ENCODE results near the gene PCP2. TPM values are rescaled to one million over a fixed set of nuclear protein-coding genes. Genes with fewer than 3 reads are reported as not detected.

Gene PCP2
- total RNA-seq, 1 donor from 2014 or later = not detected

GRCh38 chr19:7603919-7604318, 29.6 kb downstream of the PCP2 start:
- Mint-ChIP-seq H3K4me1 (ENCODE audit: low read depth) (no peaks in the 10 kb centered on the region), H3K9me3 (ENCODE audit: low read depth) (no peaks in the 10 kb centered on the region), H3K36me3 (ENCODE audit: low read depth) (no peaks in the 10 kb centered on the region), H3K27ac (ENCODE audit: unreplicated experiment) (no peak overlapping the region), H3K27me3 (ENCODE audit: low read depth) (peaks cover 14% of the 10 kb centered on the region), H3K4me3 (ENCODE audit: unreplicated experiment) (no peak overlapping the region)
- TF ChIP-seq CTCF (IDR thresholded peaks at IDR 0.05) = no peak
- no peak for DNase-seq (ENCODE audit: low spot score)

DNA sequence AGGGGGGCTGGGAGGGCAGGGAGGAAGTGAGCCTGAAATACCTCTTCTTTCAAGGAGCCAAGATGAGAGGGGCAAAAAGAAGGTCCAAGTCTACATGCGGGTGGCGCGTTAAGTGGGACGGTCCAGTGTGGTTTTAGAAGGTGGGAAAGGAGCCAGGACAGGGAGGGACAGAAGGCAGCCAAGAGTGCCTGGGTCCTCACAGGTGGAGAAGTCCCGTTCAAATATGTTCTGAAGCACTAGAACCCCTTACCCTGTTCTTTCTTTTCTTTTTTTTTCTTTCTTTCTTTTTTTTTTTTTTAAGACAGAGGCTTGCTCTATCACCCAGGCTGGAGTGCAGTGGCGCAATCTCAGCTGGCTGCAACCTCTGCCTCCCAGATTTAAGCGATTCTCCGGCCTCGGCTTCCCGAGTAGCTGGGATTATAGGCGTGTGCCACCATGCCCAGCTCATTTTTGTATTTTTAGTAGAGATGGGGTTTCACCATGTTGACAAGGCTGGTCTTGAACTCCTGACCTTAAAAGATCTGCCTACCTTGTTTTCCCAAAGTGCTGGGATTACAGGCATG, 30.5 kb downstream of the PCP2 start:
- no peaks in the 10 kb centered on the region for H3K9me3 Mint-ChIP-seq (ENCODE audit: low read depth)
- H3K27me3 Mint-ChIP-seq (ENCODE audit: low read depth) = peaks cover 18% of the 10 kb centered on the region
- H3K4me3 Mint-ChIP-seq (ENCODE audit: unreplicated experiment) = no peak overlapping the region
- H3K27ac Mint-ChIP-seq (ENCODE audit: unreplicated experiment) = no peak overlapping the region
- no peak for TF ChIP-seq CTCF (IDR thresholded peaks at IDR 0.05)
- no peaks in the 10 kb centered on the region for H3K4me1 Mint-ChIP-seq (ENCODE audit: low read depth)
- DNase-seq (ENCODE audit: low spot score) = no peak
- no peaks in the 10 kb centered on the region for H3K36me3 Mint-ChIP-seq (ENCODE audit: low read depth)

- Mint-ChIP-seq H3K36me3 (ENCODE audit: low read depth) (no peaks in the 10 kb centered on the region), H3K4me1 (ENCODE audit: low read depth) (no peaks in the 10 kb centered on the region)
- no peak for DNase-seq (ENCODE audit: low spot score)
Measured at GRCh38 chr19:7602240-7602934, 31.1 kb downstream of the PCP2 start.

DNA sequence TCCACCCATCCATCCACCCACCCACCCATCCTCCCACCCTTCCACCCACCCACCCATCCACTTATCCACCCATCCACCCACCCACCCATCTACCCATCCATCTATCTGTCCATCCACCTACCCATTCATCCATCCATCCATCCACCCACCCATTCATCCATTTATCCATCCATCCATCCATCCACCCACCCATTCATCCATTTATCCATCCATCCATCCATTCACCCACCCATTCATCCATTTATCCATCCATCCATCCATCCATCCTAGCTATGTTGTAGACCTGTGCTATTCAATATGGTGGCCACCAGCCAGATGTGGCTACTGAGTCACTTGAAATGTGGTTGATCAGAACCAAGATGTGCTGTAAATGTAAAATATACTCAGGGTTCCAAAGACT, 32.8 kb downstream of the PCP2 start:
- H3K27me3 Mint-ChIP-seq (ENCODE audit: low read depth) = peaks cover 27% of the 10 kb centered on the region
- no peaks in the 10 kb centered on the region for H3K4me1 Mint-ChIP-seq (ENCODE audit: low read depth)
- TF ChIP-seq CTCF (IDR thresholded peaks at IDR 0.05) = no peak
- no peak overlapping the region for H3K27ac Mint-ChIP-seq (ENCODE audit: unreplicated experiment)
- no peaks in the 10 kb centered on the region for H3K36me3 Mint-ChIP-seq (ENCODE audit: low read depth)
- H3K4me3 Mint-ChIP-seq (ENCODE audit: unreplicated experiment) = no peak overlapping the region
- DNase-seq (ENCODE audit: low spot score) = no peak
- no peaks in the 10 kb centered on the region for H3K9me3 Mint-ChIP-seq (ENCODE audit: low read depth)

More at GRCh38 chr19:7602240-7602934, 31.1 kb downstream of the PCP2 start:
- Mint-ChIP-seq H3K9me3 (ENCODE audit: low read depth) (no peaks in the 10 kb centered on the region), H3K27ac (ENCODE audit: unreplicated experiment) (no peak overlapping the region), H3K4me3 (ENCODE audit: unreplicated experiment) (no peak overlapping the region), H3K27me3 (ENCODE audit: low read depth) (peaks cover 25% of the 10 kb centered on the region)
- TF ChIP-seq CTCF (IDR thresholded peaks at IDR 0.05) = no peak

DNA sequence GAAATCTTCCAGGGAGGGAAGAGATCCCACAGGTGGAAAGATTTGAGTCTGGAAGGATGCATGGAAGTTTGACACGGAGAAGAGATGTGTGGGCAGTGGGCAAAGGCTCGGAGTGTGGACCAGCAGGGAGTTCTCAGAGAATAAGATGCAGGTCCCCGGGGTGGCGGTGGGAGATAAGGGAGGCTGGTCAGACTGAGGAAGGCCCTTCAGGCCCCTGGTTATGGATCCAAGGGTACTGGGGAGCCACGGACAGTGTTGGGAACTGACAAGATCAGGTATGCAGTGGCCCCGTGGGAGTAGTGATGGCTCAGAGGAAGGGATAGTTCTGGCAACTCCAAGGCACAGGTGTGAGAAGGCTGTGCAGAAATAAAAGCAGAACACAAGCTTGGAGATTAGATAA, 35.3 kb downstream of the PCP2 start:
- Mint-ChIP-seq H3K27me3 (ENCODE audit: low read depth) (peaks cover 37% of the 10 kb centered on the region), H3K36me3 (ENCODE audit: low read depth) (no peaks in the 10 kb centered on the region), H3K9me3 (ENCODE audit: low read depth) (no peaks in the 10 kb centered on the region), H3K4me1 (ENCODE audit: low read depth) (peaks cover 4% of the 10 kb centered on the region), H3K27ac (ENCODE audit: unreplicated experiment) (no peak overlapping the region), H3K4me3 (ENCODE audit: unreplicated experiment) (no peak overlapping the region)
- no peak for DNase-seq (ENCODE audit: low spot score)
- no peak for TF ChIP-seq CTCF (IDR thresholded peaks at IDR 0.05)
